HG02852 (cell line): ENCODE results near the gene SLC25A18.

ENCODE experiments used
- ATAC-seq: cut with Tn5 transposase; IDR thresholded peaks from one replicate; pipeline ENCODE4 v1.9.1; 2021; ENCODE audit warnings: mild to moderate bottlenecking, moderate library complexity; ENCODE audit not compliant: unreplicated experiment

SLC25A18 gene

GRCh38 chr22:17569971-17570511 lies 6.7 kb downstream of the SLC25A18 start:
- no peak for ATAC-seq

GRCh38 chr22:17570851-17571631 lies 7.7 kb downstream of the SLC25A18 start:
- ATAC-seq, result no peak

GRCh38 chr22:17575151-17575550 lies 11.9 kb downstream of the SLC25A18 start:
- ATAC-seq, result no peak

- no peak for ATAC-seq
Measured at GRCh38 chr22:17575681-17576080, 12.4 kb downstream of the SLC25A18 start.

GRCh38 chr22:17576470-17576869 lies 13.2 kb downstream of the SLC25A18 start:
- no peak for ATAC-seq

- no peak for ATAC-seq
Measured at GRCh38 chr22:17578136-17578754, 14.9 kb downstream of the SLC25A18 start.

GRCh38 chr22:17579535-17579981 lies 16.3 kb downstream of the SLC25A18 start:
- ATAC-seq, result no peak

GRCh38 chr22:17580441-17581031 lies 17.2 kb downstream of the SLC25A18 start:
- no peak for ATAC-seq

- no peak for ATAC-seq
Measured at GRCh38 chr22:17581056-17581455, 17.8 kb downstream of the SLC25A18 start.

- ATAC-seq, result no peak
Measured at GRCh38 chr22:17581631-17582030, 18.3 kb downstream of the SLC25A18 start.

- ATAC-seq, result no peak
Measured at GRCh38 chr22:17583151-17583550, 19.9 kb downstream of the SLC25A18 start.

- no peak for ATAC-seq
Measured at GRCh38 chr22:17586831-17587440, 23.6 kb downstream of the SLC25A18 start.

- ATAC-seq, result no peak
Measured at GRCh38 chr22:17587629-17588028, 24.3 kb downstream of the SLC25A18 start.

GRCh38 chr22:17588606-17589005 lies 25.3 kb downstream of the SLC25A18 start:
- ATAC-seq, result no peak

GRCh38 chr22:17589810-17590375 lies 26.6 kb downstream of the SLC25A18 start:
- ATAC-seq, result no peak

- no peak for ATAC-seq
Measured at GRCh38 chr22:17590586-17590985, 27.3 kb downstream of the SLC25A18 start.

GRCh38 chr22:17592201-17592600 lies 28.9 kb downstream of the SLC25A18 start:
- ATAC-seq, result no peak

GRCh38 chr22:17596226-17596625 lies 32.9 kb downstream of the SLC25A18 start:
- no peak for ATAC-seq

- ATAC-seq, result no peak
Measured at GRCh38 chr22:17597217-17597616, 33.9 kb downstream of the SLC25A18 start.

GRCh38 chr22:17598318-17598717 lies 35.0 kb downstream of the SLC25A18 start:
- no peak for ATAC-seq

- no peak for ATAC-seq
Measured at GRCh38 chr22:17601031-17601430, 37.7 kb downstream of the SLC25A18 start.
